Adrenal gland (tissue), 12 donors: ENCODE data around the gene PPP2R2C. TPM values are rescaled to one million over a fixed set of nuclear protein-coding genes. Genes with fewer than 3 reads are reported as not detected.

Source experiments
- DNase-seq, 7 donors: peaks; one replicate each; pipeline ENCODE4 v3.0.0-alpha.2; 2019 to 2020
- H3K27ac ChIP-seq, 5 donors: fragments of 200-600 bp; sonication (generic) in 4 of 5; 1 replicate in 3 of 5; 2 replicates in 2 of 5; pipeline versions ENCODE4 v1.5.1 to v1.8.0; 2016 to 2020; ENCODE audit warnings: mild to moderate bottlenecking in 1 of 5
- H3K27me3 ChIP-seq: fragments of 200-600 bp; 2 replicates; pipeline ENCODE4 v1.8.0; 2021
- H3K36me3 ChIP-seq, 2 donors: fragments of 200-600 bp; replicated peaks in 1 of 2; 1 replicate in 1 of 2; 2 replicates in 1 of 2; pipeline versions ENCODE4 v1.5.1 to v1.8.0; 2018 to 2022
- H3K4me1 ChIP-seq, 2 donors: fragments of 200-600 bp; replicated peaks in 1 of 2; 1 replicate in 1 of 2; 2 replicates in 1 of 2; pipeline versions ENCODE4 v1.5.1 to v1.8.0; 2018 to 2021
- H3K4me3 ChIP-seq, 4 donors: fragments of 200-600 bp; sonication (generic) in 3 of 4; one replicate each; pipeline ENCODE4 v1.5.1; 2016 to 2018
- H3K9me3 ChIP-seq, 3 donors: fragments of 200-600 bp; sonication (generic) in 1 of 3; replicated peaks in 1 of 3; 1 replicate in 2 of 3; 2 replicates in 1 of 3; pipeline versions ENCODE4 v1.5.1 to v1.8.0; 2016 to 2021
- CTCF ChIP-seq, 6 experiments: fragments of 450-650 bp in 4 of 6; fragments of 200-600 bp in 2 of 6; sonication (generic) in 1 of 6; IDR thresholded peaks; 1 replicate in 5 of 6; 2 replicates in 1 of 6; pipeline versions ENCODE4 v1.5.1 to v1.8.0; 2016 to 2021; ENCODE audit warnings: antibody characterized with exemption in 6 of 6, mild to moderate bottlenecking in 2 of 6, moderate library complexity in 1 of 6
- POLR2A ChIP-seq, 2 donors: fragments of 450-650 bp; IDR thresholded peaks; one replicate each; pipeline ENCODE4 v1.6.1; 2017; ENCODE audit warnings: antibody characterized with exemption in 2 of 2, mild to moderate bottlenecking in 2 of 2, moderate library complexity in 1 of 2
- WGBS, 4 donors: extraction: QIAGEN DNeasy Blood & Tissue Kit in 2 of 4; methylation state at CpG; one replicate each; pipeline versions ENCODE4 v1.1.5 to v1.1.7; 2013 to 2017; 5-methylcytosine and 5-hydroxymethylcytosine counted together
- intact Hi-C, 2 donors: fragments of 100-400 bp; cut with DNase I; formaldehyde crosslinking; loops; one replicate each; pipeline versions ENCODE4 v1.14.1 to v1.15.0; 2022 to 2023
- polyA plus RNA-seq, 3 donors: library from polyadenylated mRNA; stranded (reverse); fragments of 200-250 nt in 2 of 3; fragments of 350-450 nt in 1 of 3; fragmentation: Illumina TruSeq in 1 of 3; extraction: RNeasy Lipid Tissue Mini Kit (QIAGEN cat#74804) in 1 of 3; gene quantifications; one replicate each; pipeline ENCODE4 v1.2.3, GENCODE V29; 2013 to 2014
- total RNA-seq, 9 donors: library from RNA; depleted of rRNA in 4 of 9; stranded (reverse); fragments of >200 nt in 4 of 9; fragments of 120-200 nt in 1 of 9; fragmentation: NEBNext Ultra II Directional in 1 of 9; extraction: Animal tissue kit (Norgen Biotek cat#: 25700) in 1 of 9; gene quantifications; one replicate each; pipeline versions ENCODE4 v1.1.0 to v1.2.4, GENCODE V29; 2013 to 2023
- donor health status: healthy with polysubstance abuse.
- donor health status: Bipolar disorder and iron deficiency.
- donor health status: DM: yes; HTN: yes; CAD: no.
- donor health status: DM: no; HTN: no; CAD: no.
- donor health status: DM: no; HTN: no; CAD: no.
- donor health status: DM: yes; HTN: yes; CAD: no.

PPP2R2C gene
- total and polyA plus RNA-seq, 12 donors, result 0.17 to 7.2 (median 2.0) TPM; not detected in 3

- Histone ChIP-seq H3K4me3 (no peak overlapping the region), H3K27ac (no peak overlapping the region), H3K4me1 (no peaks in the 10 kb centered on the region), H3K9me3 (no peaks in the 10 kb centered on the region), H3K27me3 (no peaks in the 10 kb centered on the region), H3K36me3 (no peaks in the 10 kb centered on the region)
- no peak for DNase-seq
- intact Hi-C loops, result loop anchor here (5.0 to 10.0 kb wide), 2 partner anchors 76 to 334 kb away; no protein-coding TSS in a partner anchor
- 63 to 76% (median 66%) methylated on average over 8 of the region's 8 CpGs for WGBS, 4 donors
- TF ChIP-seq CTCF (IDR thresholded peaks at IDR 0.05) (no peak), POLR2A (IDR thresholded peaks at IDR 0.05) (no peak)
Measured at GRCh38 chr4:6328526-6328925, 143.9 kb downstream of the PPP2R2C start.

GRCh38 chr4:6327220-6327917 is 145.0 kb downstream of the PPP2R2C start:
- Histone ChIP-seq H3K9me3 (no peaks in the 10 kb centered on the region), H3K36me3 (no peaks in the 10 kb centered on the region), H3K4me1 (no peaks in the 10 kb centered on the region), H3K4me3 (no peak overlapping the region), H3K27ac (no peak overlapping the region), H3K27me3 (no peaks in the 10 kb centered on the region)
- DNase-seq, result peak; percentile 68 to 91 (median 83)
- 12 to 39% (median 13%) methylated on average over 6 to 21 of the region's 21 CpGs for WGBS, 4 donors
- peak; percentile 93 to 99 (median 97) for TF ChIP-seq CTCF (IDR thresholded peaks at IDR 0.05)
- no peak for TF ChIP-seq POLR2A (IDR thresholded peaks at IDR 0.05)
- intact Hi-C loops, result loop anchor here (2.0 to 10.0 kb wide), 3 partner anchors 75 to 333 kb away; no protein-coding TSS in a partner anchor

GRCh38 chr4:6326312-6327060 is 145.9 kb downstream of the PPP2R2C start:
- intact Hi-C loops, result loop anchor here (2.0 to 10.0 kb wide), 3 partner anchors 74 to 332 kb away; no protein-coding TSS in a partner anchor
- H3K36me3 ChIP-seq, result no peaks in the 10 kb centered on the region
- no peaks in the 10 kb centered on the region for H3K9me3 ChIP-seq
- H3K4me1 ChIP-seq, result no peaks in the 10 kb centered on the region
- no peak for DNase-seq
- no peaks in the 10 kb centered on the region for H3K27me3 ChIP-seq
- no peak overlapping the region for H3K4me3 ChIP-seq
- WGBS, 4 donors, result 83 to 89% (median 85%) methylated on average over 21 to 28 of the region's 28 CpGs
- H3K27ac ChIP-seq, result no peak overlapping the region
- no peak for TF ChIP-seq CTCF (IDR thresholded peaks at IDR 0.05)
- no peak for TF ChIP-seq POLR2A (IDR thresholded peaks at IDR 0.05)

- H3K36me3 ChIP-seq, result no peaks in the 10 kb centered on the region
- H3K4me3 ChIP-seq, result no peak overlapping the region
- no peaks in the 10 kb centered on the region for H3K4me1 ChIP-seq
- peak overlapping the region in 2 of 5 donors; percentile 26 to 69 for H3K27ac ChIP-seq
- H3K9me3 ChIP-seq, result no peaks in the 10 kb centered on the region
- WGBS, 4 donors, result 83 to 93% (median 85%) methylated on average over 13 to 14 of the region's 14 CpGs
- no peak for TF ChIP-seq POLR2A (IDR thresholded peaks at IDR 0.05)
- no peak for TF ChIP-seq CTCF (IDR thresholded peaks at IDR 0.05)
- DNase-seq, result no peak
- no peaks in the 10 kb centered on the region for H3K27me3 ChIP-seq
- intact Hi-C loops, result loop anchor here (2.0 to 10.0 kb wide), 3 partner anchors 74 to 331 kb away; no protein-coding TSS in a partner anchor
Measured at GRCh38 chr4:6325788-6326290, 146.6 kb downstream of the PPP2R2C start.
